ENCODE results near the gene PLIN3.
"Not testable (repeated sequence)": the region's sequence is repeated elsewhere in the genome, so short reads cannot be mapped to it uniquely, and the experiment has no call there.

The PLIN3 gene

DNA sequence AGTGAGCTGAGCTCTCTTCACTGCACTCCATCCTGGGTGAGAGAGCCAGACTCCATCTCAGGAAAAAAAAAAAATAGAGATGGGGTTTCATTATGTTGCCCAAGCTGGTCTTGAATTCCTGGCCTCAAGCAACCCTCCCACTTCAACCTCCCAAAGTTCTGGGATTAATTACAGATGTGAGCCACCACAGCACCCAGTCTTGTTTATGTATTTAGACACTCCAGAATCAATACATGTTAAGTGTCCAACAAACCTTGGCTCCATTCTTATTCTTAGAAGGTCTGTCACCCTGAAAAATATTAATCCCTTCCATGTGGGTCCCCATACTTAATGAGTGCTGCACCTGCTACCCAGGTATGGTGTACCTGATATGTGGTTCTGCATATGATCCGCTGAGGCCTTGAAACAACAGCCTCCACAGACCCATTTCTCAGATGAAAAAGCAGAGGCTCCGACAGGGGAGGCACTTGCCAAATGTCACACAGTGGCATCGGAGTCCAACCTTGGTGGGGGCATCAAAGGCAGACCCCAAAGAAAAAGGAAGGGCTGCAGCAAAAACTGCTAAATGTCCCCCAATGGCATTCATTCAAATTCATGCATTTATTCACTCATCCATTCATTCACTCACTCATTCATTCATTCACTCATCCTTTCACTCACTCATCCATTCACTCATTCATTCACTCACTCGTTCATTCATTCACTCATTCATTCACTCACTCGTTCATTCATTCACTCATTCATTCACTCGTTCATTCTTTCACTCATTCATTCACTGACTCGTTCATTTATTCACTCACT, 52.6 kb downstream of the PLIN3 start:
- in situ Hi-C loops (cut with HindIII; ENCODE audit: low sequenced_read_pairs), result no loop called here

DNA sequence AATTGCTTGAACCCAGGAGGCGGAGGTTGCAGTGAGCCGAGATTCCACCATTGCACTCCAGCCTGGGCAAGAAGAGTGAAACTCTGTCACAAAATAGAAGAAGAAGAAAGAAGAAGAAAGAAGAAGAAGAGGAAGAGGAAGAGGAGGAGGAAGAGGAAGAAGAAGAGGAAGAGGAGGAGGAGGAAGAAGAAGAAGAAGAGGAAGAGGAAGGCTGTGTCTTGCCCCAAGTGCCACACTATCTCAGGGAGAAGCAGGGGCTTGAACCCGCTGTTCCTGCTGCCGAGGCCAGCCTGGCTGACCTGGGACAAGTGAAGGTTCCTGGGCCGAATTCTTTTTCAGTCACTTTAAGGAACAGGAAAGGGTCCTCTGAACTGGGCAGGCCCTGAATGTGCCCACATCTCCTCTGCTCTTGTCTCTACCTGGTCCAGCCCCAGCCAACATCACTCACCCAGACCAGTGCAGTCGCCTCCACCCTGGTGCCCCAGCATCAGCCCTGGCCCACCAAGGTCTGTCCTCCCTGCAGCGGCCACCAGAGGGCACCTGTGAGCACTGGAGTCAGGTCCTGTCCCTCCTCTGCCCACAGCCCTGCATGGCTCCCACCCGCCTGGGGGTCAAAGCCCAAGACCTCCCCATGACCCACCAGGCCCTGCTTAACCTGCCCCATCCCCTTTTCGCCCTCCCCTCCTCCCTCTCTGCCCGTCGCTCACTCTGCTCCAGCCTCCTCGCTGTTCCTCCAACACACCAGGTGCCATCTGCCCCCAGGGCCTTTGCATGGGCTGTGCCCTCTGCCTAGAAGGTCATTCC, 55.9 kb downstream of the PLIN3 start:
- in situ Hi-C loops (cut with HindIII; ENCODE audit: low sequenced_read_pairs), result no loop called here

DNA sequence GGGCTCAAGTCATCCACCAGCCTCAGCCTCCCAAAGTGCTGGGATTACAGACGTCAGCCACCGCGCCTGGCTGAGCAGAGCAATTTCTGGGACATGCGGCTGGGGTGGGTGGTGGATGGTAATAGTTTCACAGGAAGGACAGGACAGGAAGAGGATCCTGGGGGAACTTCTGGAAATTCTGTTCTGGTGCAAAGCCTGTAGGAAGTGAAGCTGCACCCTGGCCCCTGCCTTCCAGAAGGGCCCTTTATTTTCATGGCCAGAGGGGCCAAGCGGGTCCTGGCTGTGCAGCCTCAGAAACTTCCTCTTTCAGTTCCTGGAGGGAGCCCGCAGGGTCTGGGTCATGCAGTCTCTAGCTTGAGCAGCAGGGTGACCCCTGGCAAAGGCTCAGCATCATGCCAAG, 60.3 kb downstream of the PLIN3 start:
- in situ Hi-C loops (cut with HindIII; ENCODE audit: low sequenced_read_pairs), result no loop called here

DNA sequence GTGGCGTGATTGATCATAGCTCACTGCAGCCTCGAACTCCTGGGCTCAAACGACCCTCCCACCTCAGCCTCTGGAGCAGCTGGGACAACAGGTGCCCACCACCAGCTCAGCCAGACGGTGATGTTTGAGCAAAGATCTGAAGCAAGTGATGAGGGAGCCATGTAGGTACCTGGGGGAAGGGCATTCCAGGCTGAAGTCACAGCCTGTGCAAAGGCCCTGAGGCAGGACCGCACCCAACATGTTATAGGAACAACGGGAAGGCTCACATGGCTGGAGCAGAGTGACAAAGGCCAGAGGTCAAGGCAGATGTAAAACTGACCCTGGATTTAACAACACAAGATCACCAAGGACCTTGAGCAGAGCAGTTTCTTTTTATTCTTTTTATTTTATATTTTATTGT, 61.1 kb downstream of the PLIN3 start:
- in situ Hi-C loops (cut with HindIII; ENCODE audit: low sequenced_read_pairs), result no loop called here

DNA sequence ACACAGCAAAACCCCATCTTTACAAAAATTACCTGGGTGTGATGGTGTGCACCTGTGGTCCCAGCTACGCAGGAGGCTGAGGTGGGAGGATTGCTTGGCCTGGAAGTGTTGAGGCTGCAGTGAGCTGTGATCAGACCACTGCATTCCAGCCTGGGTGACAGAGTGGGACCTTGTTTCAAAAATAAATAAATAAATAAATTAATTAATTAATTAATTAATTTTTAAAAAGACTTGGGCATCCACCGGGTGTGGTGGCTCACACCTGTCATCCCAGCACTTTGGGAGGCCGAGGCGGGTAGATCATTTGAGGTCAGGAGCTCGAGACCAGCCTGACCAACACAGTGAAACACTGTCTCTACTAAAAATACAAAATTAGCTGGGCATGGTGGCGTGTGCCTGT, 62.3 kb downstream of the PLIN3 start:
- in situ Hi-C loops (cut with HindIII; ENCODE audit: low sequenced_read_pairs), result not testable (repeated sequence)

DNA sequence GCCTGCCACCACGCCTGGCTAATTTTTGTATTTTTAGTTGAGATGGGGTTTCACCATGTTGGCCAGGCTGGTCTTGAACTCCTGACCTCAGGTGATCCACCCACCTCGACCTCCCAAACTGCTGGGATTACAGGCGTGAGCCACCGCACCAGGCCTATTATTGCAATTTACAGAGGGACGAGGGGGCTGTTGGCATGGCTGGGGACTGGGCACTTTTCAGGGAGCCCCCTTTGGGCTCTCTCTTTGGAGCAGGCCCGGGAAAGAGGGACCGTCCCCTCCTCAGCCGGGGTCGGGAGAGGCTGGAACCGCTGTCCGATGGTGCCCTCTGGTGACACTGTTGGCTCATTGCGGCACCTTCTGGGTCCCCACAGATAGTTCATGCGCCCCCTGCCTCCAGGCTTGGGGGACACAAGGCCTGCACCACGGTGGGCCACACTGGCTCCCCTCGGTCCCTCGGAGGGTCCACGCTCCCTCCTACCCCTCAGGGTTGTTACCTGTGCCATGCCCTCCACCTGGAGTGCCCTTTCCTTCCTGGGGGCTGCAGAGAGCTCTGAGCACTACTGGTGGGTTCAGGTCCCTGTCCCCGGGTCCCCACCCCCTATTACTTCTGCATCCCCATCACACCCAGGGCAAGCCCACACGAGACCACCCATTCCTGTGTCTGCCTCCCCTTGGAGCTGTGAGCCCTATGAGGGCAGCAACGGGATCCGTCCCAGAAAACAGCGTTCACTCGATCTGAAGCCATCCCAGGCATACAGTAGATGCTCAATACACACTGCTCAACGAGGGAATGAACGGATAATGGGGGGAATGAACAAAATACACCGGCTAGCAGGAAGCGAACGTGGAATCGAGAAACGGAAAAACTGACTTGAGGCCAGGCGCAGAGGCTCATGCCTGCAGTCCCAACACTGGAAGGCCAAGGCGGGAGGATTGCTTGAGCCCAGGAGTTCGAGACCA, 63.5 kb downstream of the PLIN3 start:
- in situ Hi-C loops (cut with HindIII; ENCODE audit: low sequenced_read_pairs), result loop anchor here (5.0 kb wide), 2 partner anchors 37 to 53 kb away; no protein-coding TSS in a partner anchor

DNA sequence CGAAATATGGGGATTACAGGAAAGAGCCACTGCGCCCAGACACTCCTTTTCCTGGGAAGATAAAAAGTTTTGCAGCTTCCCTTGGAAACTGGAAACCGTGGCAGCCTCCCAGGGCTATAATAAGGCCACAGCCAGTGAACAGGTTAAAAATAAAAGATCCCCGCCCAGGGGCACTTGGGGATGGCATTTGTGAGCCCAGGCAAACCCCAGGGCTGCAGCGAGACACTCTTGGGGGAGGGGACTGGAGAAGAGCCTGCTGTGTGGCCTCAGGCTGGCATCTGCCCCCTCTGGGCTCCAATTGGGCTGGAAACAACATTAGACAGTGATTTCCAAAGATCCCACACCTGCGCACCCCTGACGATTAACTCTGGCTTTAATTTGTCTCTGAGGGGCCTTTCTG, 64.8 kb downstream of the PLIN3 start:
- in situ Hi-C loops (cut with HindIII; ENCODE audit: low sequenced_read_pairs), result loop anchor here (5.0 kb wide), 2 partner anchors 35 to 55 kb away; no protein-coding TSS in a partner anchor

DNA sequence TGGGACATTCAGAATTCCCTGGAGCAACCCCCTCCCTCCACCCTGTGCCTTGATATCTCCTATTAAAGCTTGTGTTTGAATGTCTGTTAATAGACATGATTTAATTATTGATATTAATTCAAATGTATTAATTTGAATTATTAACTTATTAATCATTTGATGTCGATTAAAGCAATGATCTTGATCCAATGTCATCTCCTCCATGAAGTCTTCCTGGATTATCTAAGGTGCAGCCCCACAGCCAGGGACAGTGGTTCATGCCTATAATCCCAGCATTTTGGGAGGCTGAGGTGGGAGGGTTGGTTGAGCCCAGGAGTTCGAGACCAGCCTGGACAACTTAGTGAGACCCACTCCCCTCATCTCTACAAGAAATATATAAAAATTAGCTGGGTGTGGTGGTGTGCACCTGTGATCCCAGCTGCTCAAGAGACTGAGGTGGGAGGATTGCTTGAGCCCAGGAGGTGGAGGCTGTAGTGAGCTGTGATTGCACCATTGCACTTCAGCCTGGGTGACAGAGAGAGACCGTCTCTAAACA, 66.3 kb downstream of the PLIN3 start:
- in situ Hi-C loops (cut with HindIII; ENCODE audit: low sequenced_read_pairs), result loop anchor here (5.0 kb wide), 2 partner anchors 34 to 56 kb away; no protein-coding TSS in a partner anchor

DNA sequence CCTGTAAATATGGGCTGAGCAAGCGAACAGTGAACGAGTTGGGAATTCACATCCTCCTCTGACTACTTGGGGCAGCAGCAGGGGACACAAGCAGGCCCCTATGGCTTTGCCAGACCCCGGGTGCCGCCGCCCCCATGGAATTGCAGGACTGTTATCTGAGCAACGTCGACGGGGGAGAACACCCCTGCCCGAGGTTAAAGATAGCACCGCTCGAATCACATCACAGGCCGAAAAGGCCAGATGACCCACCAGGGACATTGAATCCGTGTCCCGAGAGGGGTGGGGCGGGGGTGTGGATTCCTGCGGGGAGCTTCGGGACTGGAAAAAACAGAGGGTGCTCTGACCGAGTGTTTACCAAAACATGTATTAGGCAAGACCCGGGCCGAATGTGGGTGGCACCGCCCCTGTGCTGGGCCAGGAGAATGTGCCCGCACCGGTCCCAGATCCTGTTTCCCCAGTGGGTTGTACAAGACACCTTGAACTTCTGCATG, 66.8 kb downstream of the PLIN3 start:
- in situ Hi-C loops (cut with HindIII; ENCODE audit: low sequenced_read_pairs), result loop anchor here (5.0 kb wide), 2 partner anchors 33 to 57 kb away; no protein-coding TSS in a partner anchor

DNA sequence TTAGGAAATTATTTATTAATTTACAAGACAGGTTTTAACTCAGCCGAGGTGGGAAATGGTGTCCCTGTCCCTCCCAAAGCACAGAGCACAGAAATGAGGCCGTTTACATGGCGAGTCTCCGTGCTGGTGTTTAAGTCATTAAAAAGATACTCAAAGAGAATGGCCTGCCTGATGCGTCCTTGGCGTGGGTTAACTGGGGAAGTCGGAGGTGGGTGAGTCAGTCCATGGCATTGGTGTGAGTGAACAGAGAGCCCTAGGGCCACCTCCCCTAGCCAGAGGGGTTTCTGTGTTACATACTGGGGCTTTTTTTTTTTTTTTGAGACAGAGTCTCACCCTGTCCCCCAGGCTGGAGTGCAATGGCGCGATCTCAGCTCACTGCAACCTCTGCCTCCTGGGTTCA, 72.1 kb downstream of the PLIN3 start:
- in situ Hi-C loops (cut with HindIII; ENCODE audit: low sequenced_read_pairs), result no loop called here

DNA sequence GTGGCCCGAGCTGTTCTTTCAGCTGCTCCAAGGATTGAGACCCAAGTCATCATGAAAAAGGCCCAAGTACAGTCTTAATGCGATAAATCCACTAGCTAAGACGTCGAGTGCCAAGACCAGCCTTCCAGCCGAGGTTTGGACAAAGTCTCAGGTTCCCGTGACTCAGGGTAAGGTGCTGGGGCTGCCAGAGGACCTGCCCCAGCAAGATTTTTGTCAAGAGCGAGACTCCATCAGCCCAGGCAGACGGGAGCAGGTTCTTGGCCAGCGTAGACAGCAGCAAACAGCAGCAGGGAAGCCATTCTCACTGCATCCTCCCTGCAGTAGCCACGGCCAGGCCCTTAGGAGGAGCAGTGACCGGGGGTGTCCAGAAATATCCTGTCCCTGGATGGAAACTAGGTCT, 72.5 kb downstream of the PLIN3 start:
- in situ Hi-C loops (cut with HindIII; ENCODE audit: low sequenced_read_pairs), result no loop called here

DNA sequence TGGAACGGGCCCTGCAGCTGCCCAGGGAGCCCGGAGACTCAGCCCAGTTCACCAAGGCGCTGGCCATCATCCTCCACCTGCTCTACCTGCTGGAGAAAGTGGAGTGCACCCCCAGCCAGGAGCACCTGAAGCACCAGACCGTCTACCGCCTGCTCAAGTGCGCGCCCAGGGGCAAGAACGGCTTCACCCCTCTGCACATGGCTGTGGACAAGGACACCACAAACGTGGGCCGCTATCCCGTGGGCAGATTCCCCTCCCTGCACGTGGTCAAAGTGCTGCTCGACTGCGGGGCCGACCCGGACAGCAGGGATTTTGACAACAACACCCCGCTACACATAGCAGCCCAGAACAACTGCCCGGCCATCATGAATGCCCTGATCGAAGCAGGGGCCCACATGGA, 74.2 kb downstream of the PLIN3 start:
- in situ Hi-C loops (cut with HindIII; ENCODE audit: low sequenced_read_pairs), result not testable (repeated sequence)

DNA sequence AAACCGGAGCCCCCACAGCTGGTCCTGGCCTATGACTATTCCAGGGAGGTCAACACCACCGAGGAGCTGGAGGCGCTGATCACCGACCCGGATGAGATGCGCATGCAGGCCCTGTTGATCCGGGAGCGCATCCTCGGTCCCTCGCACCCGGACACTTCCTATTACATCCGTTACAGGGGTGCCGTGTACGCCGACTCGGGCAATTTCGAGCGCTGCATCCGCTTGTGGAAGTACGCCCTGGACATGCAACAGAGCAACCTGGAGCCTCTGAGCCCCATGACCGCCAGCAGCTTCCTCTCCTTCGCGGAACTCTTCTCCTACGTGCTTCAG, 74.6 kb downstream of the PLIN3 start:
- in situ Hi-C loops (cut with HindIII; ENCODE audit: low sequenced_read_pairs), result not testable (repeated sequence)

DNA sequence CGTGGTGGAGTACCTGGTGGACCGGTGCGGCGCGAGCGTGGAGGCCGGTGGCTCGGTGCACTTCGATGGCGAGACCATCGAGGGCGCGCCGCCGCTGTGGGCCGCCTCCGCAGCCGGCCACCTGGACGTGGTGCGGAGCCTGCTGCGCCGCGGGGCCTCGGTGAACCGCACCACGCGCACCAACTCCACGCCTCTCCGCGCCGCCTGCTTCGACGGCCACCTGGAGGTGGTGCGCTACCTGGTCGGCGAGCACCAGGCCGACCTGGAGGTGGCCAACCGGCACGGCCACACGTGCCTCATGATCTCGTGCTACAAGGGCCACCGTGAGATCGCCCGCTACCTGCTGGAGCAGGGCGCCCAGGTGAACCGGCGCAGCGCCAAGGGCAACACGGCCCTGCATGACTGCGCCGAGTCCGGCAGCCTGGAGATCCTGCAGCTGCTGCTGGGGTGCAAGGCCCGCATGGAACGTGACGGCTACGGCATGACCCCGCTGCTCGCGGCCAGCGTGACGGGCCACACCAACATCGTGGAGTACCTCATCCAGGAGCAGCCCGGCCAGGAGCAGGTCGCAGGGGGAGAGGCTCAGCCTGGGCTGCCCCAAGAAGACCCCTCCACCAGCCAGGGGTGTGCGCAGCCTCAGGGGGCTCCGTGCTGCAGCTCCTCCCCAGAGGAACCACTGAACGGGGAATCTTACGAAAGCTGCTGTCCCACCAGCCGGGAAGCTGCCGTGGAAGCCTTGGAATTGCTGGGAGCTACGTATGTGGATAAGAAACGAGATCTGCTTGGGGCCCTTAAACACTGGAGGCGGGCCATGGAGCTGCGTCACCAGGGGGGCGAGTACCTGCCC, 75.2 kb downstream of the PLIN3 start:
- in situ Hi-C loops (cut with HindIII; ENCODE audit: low sequenced_read_pairs), result not testable (repeated sequence)

DNA sequence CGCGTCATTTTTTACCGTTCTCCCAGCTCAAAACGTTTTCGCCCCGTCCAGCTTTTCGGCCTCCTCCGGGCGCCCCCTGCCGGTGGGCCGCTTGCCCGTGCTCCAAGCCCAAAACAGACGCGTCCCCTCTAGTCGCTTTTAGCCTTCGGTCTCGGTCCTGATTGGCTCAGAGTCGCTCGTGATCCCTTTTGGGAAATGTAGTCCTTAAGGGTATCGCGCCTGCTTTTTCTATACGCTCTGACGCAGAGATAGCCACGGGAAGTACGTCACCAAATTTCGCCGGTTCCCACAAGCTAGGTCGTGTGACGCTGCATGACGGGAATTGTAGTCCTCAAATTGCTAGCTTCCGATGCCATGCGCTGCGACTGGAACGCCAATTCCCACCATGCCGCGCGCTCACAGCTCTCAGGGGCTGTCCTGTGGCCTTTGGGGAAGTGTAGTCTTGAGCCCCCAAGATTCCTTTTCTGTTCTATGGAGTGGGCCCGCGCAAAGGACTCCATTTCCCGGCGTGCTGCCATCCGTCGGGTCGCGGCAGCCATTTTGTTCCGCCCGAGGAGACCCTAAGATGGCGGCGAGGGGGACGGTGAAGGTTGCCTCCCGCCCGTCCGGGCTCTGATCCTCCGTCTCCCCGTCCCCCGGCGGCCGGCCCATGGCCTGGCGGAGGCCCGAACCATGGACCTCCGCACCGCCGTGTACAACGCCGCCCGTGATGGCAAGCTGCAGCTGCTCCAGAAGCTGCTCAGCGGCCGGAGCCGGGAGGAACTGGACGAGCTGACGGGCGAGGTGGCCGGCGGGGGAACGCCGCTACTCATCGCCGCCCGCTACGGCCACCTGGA, 76.1 kb downstream of the PLIN3 start, which contains the start of gene FEM1A:
Gene FEM1A (plus strand): TSS at position 552 of the 836 bp plus-strand sequence. CDS start 121 bp downstream, at position 673.
- in situ Hi-C loops (cut with HindIII; ENCODE audit: low sequenced_read_pairs), result no loop called here
